Activated CD8-positive, alpha-beta memory T cell treated with anti-CD3 and anti-CD28 coated beads for 36 hours (primary cell): ENCODE data around the gene NFKBIA. TPM values are rescaled to one million over a fixed set of nuclear protein-coding genes. Genes with fewer than 3 reads are reported as not detected.

ENCODE experiments used
- CTCF ChIA-PET: fragments of 350-600 bp; sonication (Branson Sonifier 250); formaldehyde crosslinking; loops from one replicate; lab custom pipeline; 2021; ENCODE audit warnings: antibody characterized with exemption; lab: Charles Lee
- POLR2A ChIA-PET: fragments of 350-600 bp; sonication (Branson Sonifier 250); formaldehyde crosslinking; loops from one replicate; lab custom pipeline; 2021; ENCODE audit warnings: antibody characterized with exemption; lab: Charles Lee
- total RNA-seq, 2 experiments: library from RNA; stranded (reverse); gene quantifications; one replicate each; pipeline ENCODE4 v1.2.3, GENCODE V29; 2021

NFKBIA gene, protein sequence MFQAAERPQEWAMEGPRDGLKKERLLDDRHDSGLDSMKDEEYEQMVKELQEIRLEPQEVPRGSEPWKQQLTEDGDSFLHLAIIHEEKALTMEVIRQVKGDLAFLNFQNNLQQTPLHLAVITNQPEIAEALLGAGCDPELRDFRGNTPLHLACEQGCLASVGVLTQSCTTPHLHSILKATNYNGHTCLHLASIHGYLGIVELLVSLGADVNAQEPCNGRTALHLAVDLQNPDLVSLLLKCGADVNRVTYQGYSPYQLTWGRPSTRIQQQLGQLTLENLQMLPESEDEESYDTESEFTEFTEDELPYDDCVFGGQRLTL
- total RNA-seq = 100 to 1,000 TPM; 392 to 406 TPM

GRCh38 chr14:35404449-35405303 lies at the start of gene NFKBIA:
Gene NFKBIA (minus strand): TSS chr14:35404749. CDS start chr14:35404644, 105 bp downstream.
- POLR2A ChIA-PET = interaction anchor here (0.5 to 7.3 kb wide), 31 partner anchors 11 to 691 kb away, joined by 3 to 140 read pairs (median 6); partner anchors contain the start of genes FAM177A1, PPP2R3C, PRORP and PSMA6
- CTCF ChIA-PET = interaction anchor here (0.8 to 4.7 kb wide), 15 partner anchors 9 to 263 kb away, joined by 3 to 21 read pairs (median 7); no protein-coding TSS in a partner anchor

DNA sequence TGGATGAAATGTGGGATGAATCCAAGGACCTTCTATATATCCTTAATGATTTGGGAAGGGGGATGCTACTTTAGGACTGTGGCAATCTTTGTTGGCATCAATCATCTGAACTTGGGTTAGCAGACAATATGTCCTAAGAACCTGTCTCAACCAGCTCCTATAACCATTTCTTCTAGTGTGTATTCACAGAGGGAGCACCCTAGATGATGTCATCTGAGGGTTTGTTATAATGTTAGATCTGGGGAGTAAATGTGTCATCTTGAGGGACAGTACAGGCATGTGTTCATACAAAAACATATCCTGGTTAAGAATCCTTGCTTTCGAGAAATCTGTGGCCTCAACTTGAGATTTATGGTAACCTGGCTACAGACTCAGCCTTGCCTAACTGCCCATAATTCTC lies 41.9 kb upstream of the NFKBIA start:
- POLR2A ChIA-PET = no interaction called here
- CTCF ChIA-PET = no interaction called here

- POLR2A ChIA-PET = interaction anchor here (0.6 kb wide), 1 partner anchor 643 kb away, joined by 6 read pairs; no protein-coding TSS in a partner anchor
- CTCF ChIA-PET = no interaction called here
Measured at GRCh38 chr14:35444104-35444503, 39.6 kb upstream of the NFKBIA start.

DNA sequence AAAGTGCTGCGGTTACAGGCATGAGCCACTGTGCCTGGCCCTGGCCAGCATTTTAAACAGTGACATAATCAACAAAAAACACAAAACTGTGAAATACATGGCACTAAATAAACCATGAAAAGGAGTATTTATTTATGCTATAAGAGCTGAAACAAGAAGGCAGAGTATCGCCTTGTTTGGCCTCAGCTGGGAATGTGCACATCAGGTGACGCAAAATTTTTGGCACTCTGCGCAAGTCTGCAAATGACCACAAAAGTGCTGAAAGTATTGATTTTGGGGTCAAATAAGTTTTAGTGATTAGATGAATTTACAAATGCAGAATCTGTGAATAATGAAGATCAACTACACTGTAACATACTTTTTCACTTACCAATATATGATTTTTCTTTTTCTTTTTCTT lies 36.6 kb upstream of the NFKBIA start:
- CTCF ChIA-PET = interaction anchor here (0.7 kb wide), 1 partner anchor 364 kb away, joined by 3 read pairs; no protein-coding TSS in a partner anchor

GRCh38 chr14:35438910-35439713 lies 34.6 kb upstream of the NFKBIA start:
- ChIA-PET POLR2A (interaction anchor here (0.6 kb wide), 2 partner anchors 52 to 217 kb away, joined by 5 to 9 read pairs; no protein-coding TSS in a partner anchor), CTCF (interaction anchor here (0.6 to 1.1 kb wide), 6 partner anchors 10 to 299 kb away, joined by 3 to 4 read pairs (median 3); no protein-coding TSS in a partner anchor)

More for the DNA sequence above, 36.6 kb upstream of the NFKBIA start:
- POLR2A ChIA-PET = no interaction called here

DNA sequence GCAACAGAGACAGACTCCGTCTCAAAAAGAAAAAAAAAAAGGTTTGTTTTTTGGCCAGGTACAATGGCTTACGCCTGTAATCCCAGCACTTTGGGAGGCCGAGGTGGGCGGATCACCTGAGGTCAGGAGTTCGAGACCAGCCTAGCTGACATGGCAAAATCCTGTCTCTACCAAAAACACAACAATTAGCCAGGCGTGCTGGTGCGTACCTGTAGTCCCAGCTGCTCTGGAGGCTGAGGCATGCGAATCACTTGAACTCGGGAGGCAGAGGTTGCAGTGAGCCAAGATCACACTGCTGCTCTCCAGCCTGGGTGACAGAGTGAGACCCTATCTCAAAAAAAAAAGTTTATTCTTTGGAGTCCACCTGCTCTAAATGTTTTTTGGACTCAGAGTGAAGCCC lies 33.9 kb upstream of the NFKBIA start:
- POLR2A ChIA-PET = interaction anchor here (0.6 kb wide), 1 partner anchor 51 kb away, joined by 5 read pairs; no protein-coding TSS in a partner anchor
- CTCF ChIA-PET = interaction anchor here (0.7 to 1.1 kb wide), 3 partner anchors 9 to 300 kb away, joined by 3 read pairs; no protein-coding TSS in a partner anchor

DNA sequence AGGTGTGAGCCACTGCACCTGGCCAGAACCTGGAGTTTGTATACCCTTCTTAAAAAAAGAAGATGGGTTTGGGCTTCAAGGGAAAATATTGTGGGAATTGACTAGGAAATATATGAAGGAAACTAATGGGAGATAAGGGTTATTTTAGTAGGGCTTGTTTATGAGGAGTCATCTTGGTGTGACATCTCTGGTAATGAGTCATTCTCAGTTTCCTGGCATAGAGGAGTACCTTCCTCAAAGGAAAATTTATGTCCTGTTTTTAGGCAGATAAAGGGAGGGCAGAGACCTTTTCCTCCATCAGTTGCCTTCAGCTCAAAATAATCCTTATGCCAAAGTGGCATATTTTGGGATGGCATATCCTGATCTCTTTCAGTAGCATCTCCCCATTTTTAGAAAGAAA lies 30.6 kb upstream of the NFKBIA start:
- POLR2A ChIA-PET = interaction anchor here (0.6 kb wide), 1 partner anchor 391 kb away, joined by 12 read pairs; the partner anchor contains the start of gene BRMS1L

DNA sequence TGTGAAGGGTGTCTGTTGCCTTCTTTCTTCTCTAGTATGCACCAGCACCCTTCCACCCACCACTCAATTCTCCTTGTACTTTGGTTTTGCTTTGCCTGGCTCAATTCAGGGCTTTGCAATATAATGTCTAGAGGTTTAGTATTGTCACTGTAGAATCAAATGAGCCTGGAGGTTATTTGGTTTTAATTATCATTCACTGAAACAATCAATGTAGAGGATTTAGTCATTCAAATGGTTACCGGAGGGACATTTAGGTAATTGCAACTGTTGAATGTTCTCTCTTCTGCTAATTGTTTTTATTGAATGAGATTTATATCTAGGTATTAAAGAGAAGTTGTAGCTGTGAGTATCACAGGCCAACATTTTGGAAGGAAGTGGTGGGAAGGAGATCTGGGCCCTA lies 29.3 kb upstream of the NFKBIA start:
- ChIA-PET CTCF (interaction anchor here (0.6 kb wide), 1 partner anchor 144 kb away, joined by 3 read pairs; no protein-coding TSS in a partner anchor), POLR2A (no interaction called here)

More for the DNA sequence above, 30.6 kb upstream of the NFKBIA start:
- CTCF ChIA-PET = no interaction called here

DNA sequence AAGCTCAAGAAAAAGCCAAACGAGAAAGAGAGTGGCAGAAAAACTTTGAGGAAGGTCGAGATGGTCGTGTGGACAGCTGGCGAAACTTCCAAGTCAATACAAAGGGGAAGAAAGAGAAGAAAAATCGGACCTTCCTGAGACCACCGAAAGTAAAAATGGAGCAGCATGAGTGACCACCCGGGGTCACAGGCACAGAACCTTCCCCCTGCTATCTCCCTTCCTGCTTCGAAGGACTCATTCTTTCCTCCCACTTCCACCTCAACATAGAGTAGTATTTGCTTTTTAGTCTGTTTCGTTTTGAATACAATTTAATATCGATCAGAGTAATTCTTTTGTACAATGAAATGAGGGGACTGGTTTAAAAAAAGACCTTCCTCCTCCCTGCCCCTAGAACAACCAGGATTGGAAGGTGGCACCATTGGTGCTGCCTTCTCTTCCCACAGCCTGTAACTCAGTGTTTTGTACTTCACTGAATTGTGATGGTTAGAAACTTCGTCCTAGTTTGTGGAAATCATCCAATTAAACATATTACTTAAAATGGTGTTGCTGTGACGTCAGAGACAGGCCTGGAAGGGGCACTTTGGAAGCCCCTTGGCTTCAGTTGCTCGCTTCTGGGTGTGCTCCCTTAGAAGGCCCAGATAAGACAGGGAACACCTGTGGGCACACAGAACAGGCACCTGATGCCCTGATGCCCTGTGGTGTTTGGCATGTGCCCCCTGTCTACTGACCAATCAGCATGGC lies 26.1 kb upstream of the NFKBIA start:
- ChIA-PET POLR2A (no interaction called here), CTCF (no interaction called here)

DNA sequence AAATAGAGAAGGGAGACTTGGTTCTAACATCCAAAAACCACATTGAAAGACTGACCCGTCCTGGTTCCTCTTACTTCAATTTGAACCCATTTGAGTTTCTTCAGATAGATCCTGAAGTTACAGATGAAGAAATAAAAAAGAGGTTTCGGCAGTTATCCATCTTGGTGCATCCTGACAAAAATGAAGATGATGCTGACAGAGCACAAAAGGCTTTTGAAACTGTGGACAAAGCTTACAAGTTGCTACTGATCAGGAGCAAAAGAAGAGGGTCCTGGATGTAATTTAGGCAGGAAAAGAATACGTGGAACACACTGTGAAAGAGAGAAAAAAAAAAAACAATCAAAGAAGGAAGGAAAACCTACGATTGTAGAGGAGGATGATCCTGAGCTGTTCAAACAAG lies 25.4 kb upstream of the NFKBIA start:
- POLR2A ChIA-PET = no interaction called here
- CTCF ChIA-PET = no interaction called here

DNA sequence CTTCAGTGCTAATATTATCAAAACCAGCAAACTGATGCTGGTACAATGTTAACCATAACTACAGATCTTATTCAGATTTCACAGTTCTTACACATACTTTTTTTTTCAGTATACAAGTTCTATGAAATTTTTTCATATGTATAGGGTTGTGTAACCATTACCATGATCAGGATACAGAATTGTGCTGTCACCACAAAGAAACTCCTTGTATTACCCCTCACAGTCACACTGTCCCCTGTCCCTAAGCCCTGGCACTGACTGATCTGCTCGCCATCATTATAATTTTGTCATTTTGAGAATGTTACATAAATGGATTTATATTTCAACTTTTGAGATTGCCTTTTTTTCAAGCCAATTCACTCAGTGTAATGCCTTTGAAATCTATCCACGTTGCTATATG lies 21.3 kb upstream of the NFKBIA start:
- CTCF ChIA-PET = no interaction called here
- POLR2A ChIA-PET = no interaction called here

DNA sequence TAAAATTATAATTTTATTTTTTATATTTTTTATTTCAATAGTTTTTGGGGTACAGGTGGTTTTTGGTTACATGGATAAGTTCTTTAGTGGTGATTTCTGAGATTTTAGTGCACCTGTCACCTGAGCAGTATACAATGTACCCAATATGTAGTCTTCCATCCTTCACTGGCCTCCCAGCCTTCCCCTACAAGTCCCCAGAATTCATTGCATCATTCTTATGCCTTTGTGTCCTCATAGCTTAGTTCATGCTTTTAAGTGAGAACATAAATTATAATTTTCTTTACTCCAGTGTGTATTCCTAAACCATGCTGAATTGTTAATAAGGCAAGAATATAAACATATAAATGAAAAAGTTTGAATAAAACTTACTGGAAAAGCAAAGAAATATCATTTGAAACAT lies 19.1 kb upstream of the NFKBIA start:
- CTCF ChIA-PET = interaction anchor here (1.5 kb wide), 1 partner anchor 265 kb away, joined by 4 read pairs; no protein-coding TSS in a partner anchor

DNA sequence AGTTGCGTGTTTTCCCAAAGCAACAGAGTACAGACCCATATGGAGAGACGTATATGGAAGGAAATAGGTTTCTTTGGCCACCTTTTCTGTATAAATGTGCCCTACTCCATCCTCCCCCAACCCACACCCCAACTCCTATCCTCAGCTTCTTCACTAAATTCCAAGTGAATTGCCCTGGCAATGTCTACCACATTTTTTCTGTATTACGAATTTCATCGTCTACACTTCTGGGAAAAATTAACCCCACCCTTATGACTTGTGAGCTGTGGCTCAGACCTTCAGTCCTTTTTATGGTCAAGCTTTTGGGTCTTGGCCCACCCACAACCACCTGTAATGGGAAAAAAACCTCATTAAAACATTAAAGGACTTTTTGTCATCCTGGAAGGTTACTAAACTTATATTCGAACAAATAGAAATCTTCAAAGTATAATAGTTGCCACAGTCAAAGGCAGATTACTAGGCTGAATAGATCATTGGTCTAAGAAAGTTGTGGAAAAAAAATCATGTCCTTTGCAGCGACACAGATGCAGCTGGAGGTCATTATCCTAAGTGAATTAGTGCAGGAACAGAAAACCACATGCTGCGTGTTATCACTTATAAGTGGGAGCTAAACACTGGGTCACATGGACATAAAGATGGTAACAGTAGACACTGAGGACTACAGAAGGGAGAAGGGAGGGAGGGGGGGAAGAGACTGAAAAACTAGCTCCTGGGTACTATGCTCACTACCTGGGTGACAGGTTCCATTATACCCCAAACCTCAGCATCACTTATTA lies 15.7 kb upstream of the NFKBIA start:
- POLR2A ChIA-PET = no interaction called here
- CTCF ChIA-PET = interaction anchor here (0.8 to 1.5 kb wide), 4 partner anchors 8 to 668 kb away, joined by 3 to 4 read pairs (median 4); partner anchors contain the start of gene NFKBIA

More for the DNA sequence above, 19.1 kb upstream of the NFKBIA start:
- POLR2A ChIA-PET = interaction anchor here (0.9 kb wide), 1 partner anchor 109 kb away, joined by 4 read pairs; no protein-coding TSS in a partner anchor

GRCh38 chr14:35419429-35419841 lies 14.9 kb upstream of the NFKBIA start:
- ChIA-PET POLR2A (no interaction called here), CTCF (interaction anchor here (1.3 to 1.5 kb wide), 2 partner anchors 15 to 278 kb away, joined by 4 read pairs; partner anchors contain the start of gene NFKBIA)

DNA sequence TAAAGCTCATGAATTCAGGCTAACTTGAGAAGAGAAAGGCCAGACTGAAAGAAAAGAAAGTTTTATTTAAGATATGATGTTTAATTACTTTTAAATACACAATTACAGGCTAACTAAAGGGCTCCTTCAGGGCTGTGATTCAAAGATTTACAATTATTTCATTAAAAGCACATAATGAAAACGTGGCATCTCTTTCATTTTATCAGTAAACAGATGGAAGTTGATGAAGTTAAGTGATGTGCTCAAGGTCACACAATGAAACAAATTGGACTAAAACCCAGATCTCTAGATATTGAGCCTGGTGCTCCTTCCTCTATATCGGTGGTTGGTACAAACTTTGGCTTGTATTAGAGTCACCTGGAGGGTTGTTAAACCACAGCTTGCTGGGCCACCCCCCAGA lies 13.5 kb upstream of the NFKBIA start:
- POLR2A ChIA-PET = interaction anchor here (0.6 to 5.8 kb wide), 2 partner anchors 15 to 151 kb away, joined by 4 to 140 read pairs; partner anchors contain the start of gene NFKBIA
- CTCF ChIA-PET = interaction anchor here (0.5 to 3.4 kb wide), 2 partner anchors 13 to 14 kb away, joined by 3 to 21 read pairs; partner anchors contain the start of gene NFKBIA

DNA sequence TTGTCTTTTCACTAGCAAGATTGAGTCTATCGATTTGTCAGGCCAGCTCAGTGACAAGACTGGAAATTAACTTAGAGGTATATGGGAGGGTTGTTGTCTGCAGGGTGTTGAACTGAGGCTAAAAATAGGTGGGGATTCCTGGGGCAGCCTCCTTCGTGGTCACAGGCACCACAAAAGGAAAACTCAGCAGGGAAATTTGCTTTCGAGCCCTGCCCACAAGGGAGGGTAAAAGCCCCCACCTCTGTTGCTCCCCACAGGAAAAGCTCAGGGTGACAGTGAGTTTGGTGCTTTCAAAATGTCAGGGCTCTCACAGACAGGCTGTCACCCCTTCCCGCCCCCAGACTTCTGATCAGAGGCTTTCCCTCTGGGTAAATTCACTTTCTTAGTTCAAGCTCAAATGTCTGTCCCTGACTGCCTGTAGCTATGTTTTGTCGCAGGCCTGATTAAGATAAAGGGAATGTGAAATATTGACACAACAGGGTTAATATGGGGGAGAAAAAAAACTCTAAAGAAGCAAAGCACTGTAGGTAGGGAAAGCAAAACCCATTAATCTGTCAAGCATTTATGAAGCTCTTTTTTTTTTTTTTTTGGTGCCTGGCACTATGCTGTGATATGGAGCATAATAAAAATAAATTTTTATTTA lies 11.7 kb upstream of the NFKBIA start:
- ChIA-PET POLR2A (interaction anchor here (0.5 to 5.8 kb wide), 16 partner anchors 13 to 1084 kb away, joined by 3 to 140 read pairs (median 4); partner anchors contain the start of genes BAZ1A, NFKBIA, PSMA6 and RALGAPA1), CTCF (interaction anchor here (0.6 to 5.8 kb wide), 10 partner anchors 10 to 667 kb away, joined by 3 to 30 read pairs (median 4); partner anchors contain the start of gene NFKBIA)
